Dendritic cell treated with granulocyte-macrophage colony-stimulating factor and Interleukin-4, amounts not matched to agents 40 ng/mL and 50 ng/mL, for 4 days (primary cell): Measurements from ENCODE around the gene SNRPD3.
"Not testable (repeated sequence)": the region's sequence is repeated elsewhere in the genome, so short reads cannot be mapped to it uniquely, and the experiment has no call there.

Experiments used
- H3K27ac Mint-ChIP-seq: one replicate; pipeline ENCODE4 v1.8.0; 2022; ENCODE audit warnings: mild to moderate bottlenecking, mixed read lengths
- H3K27me3 Mint-ChIP-seq: one replicate; pipeline ENCODE4 v1.8.0; 2022; ENCODE audit warnings: mild to moderate bottlenecking, mixed read lengths
- H3K36me3 Mint-ChIP-seq: one replicate; pipeline ENCODE4 v1.8.0; 2022; ENCODE audit warnings: low read depth, mixed read lengths
- H3K4me1 Mint-ChIP-seq: one replicate; pipeline ENCODE4 v1.8.0; 2022; ENCODE audit warnings: low read depth, mixed read lengths
- H3K4me3 Mint-ChIP-seq: one replicate; pipeline ENCODE4 v1.8.0; 2022; ENCODE audit warnings: mild to moderate bottlenecking, moderate library complexity, mixed read lengths
- H3K9me3 Mint-ChIP-seq: one replicate; pipeline ENCODE4 v1.8.0; 2022; ENCODE audit warnings: mixed read lengths
- intact Hi-C: fragments of 100-400 bp; cut with micrococcal nuclease; formaldehyde crosslinking; loops from one replicate; pipeline ENCODE4 v1.15.0; 2022

SNRPD3 gene

GRCh38 chr22:24543679-24544243 lies 12.0 kb upstream of the SNRPD3 start:
- Mint-ChIP-seq H3K27me3 (no peaks in the 10 kb centered on the region), H3K36me3 (peaks cover 100% of the 10 kb centered on the region), H3K4me3 (no peak overlapping the region), H3K9me3 (no peaks in the 10 kb centered on the region), H3K4me1 (peaks cover 29% of the 10 kb centered on the region), H3K27ac (no peak overlapping the region)
- intact Hi-C loops, result no loop called here

DNA sequence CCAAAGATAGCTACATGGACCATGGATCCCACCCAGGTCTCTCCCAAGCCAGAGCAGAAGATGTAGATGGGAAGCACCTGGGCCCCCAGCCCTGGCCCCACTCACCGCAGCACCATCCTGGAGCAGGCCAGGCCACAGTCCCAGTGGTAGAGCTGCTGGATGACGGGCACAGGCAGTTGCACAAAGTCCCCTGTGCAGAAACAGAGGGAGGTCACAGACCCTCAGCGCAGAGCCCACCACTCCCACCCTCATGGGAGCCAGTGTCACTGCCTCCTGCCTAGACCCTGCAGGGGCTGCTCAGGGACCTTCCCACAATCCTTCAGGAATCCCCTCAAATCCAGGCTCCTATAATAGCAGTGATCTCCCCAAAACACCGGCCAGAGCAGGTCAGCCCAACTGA lies 7.0 kb upstream of the SNRPD3 start:
- no peaks in the 10 kb centered on the region for H3K27me3 Mint-ChIP-seq
- H3K4me3 Mint-ChIP-seq, result no peak overlapping the region
- H3K4me1 Mint-ChIP-seq, result peaks cover 48% of the 10 kb centered on the region
- H3K36me3 Mint-ChIP-seq, result peaks cover 82% of the 10 kb centered on the region
- intact Hi-C loops, result no loop called here
- no peaks in the 10 kb centered on the region for H3K9me3 Mint-ChIP-seq
- H3K27ac Mint-ChIP-seq, result no peak overlapping the region

- Mint-ChIP-seq H3K27ac (peak overlapping the region; percentile 78), H3K9me3 (no peaks in the 10 kb centered on the region), H3K4me1 (peaks cover 47% of the 10 kb centered on the region), H3K4me3 (no peak overlapping the region), H3K27me3 (no peaks in the 10 kb centered on the region), H3K36me3 (peaks cover 75% of the 10 kb centered on the region)
- intact Hi-C loops, result no loop called here
Measured at GRCh38 chr22:24550028-24550901, 5.5 kb upstream of the SNRPD3 start.

- intact Hi-C loops, result no loop called here
- peak overlapping the region; percentile 78 for H3K27ac Mint-ChIP-seq
- peak overlapping the region; percentile 14 for H3K4me3 Mint-ChIP-seq
Measured at GRCh38 chr22:24550902-24551435, 4.8 kb upstream of the SNRPD3 start.

DNA sequence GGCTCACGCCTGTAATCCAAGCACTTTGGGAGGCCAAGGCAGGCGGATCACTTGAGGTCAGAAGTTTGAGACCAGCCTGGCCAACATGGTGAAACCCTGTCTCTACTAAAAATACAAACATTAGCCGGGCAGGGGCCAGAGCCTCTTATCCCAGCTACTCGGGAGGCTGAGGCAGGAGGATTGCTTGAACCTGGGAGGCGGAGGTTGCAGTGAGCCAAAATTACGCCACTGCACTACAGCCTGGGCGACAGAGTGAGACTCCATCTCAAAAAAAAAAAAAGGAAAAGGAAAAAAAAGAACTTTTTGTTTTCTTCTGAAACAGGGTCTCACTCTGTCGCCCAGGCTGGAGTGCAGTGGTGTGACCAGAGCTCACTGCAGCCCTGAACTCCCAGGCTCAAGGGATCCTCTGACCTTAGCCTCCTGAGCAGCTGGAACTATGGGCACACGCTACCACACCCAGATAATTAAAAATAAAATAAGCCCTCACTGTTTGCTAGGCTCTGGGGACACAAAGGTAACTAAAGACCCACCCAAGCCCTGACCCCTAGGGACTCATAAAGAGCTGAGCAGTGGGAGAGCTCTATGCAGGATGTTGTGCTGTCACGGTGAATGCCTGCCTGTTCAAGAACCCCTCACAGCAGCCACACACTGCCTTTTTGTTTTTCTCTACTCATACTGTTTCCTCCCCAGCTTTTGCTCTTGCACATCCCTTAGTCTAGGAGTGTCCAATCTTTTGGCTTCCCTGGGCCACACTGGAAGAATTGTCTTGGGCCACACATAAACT lies 3.1 kb upstream of the SNRPD3 start:
- H3K4me3 Mint-ChIP-seq, H3K27me3 Mint-ChIP-seq, intact Hi-C loops, H3K9me3 Mint-ChIP-seq: not testable (repeated sequence)
- Mint-ChIP-seq H3K4me1 (peaks cover 62% of the 10 kb centered on the region), H3K36me3 (peaks cover 69% of the 10 kb centered on the region), H3K27ac (peak overlapping the region; percentile 93)

More at GRCh38 chr22:24550902-24551435, 4.8 kb upstream of the SNRPD3 start:
- H3K27me3 Mint-ChIP-seq, result no peaks in the 10 kb centered on the region
- peaks cover 75% of the 10 kb centered on the region for H3K36me3 Mint-ChIP-seq
- peaks cover 47% of the 10 kb centered on the region for H3K4me1 Mint-ChIP-seq
- no peaks in the 10 kb centered on the region for H3K9me3 Mint-ChIP-seq

GRCh38 chr22:24553597-24554312 lies 2.0 kb upstream of the SNRPD3 start:
- H3K27ac Mint-ChIP-seq, result peak overlapping the region; percentile 93
- H3K9me3 Mint-ChIP-seq, result no peaks in the 10 kb centered on the region
- intact Hi-C loops, result no loop called here
- H3K4me3 Mint-ChIP-seq, result peak overlapping the region; percentile 94
- H3K36me3 Mint-ChIP-seq, result peaks cover 69% of the 10 kb centered on the region
- no peaks in the 10 kb centered on the region for H3K27me3 Mint-ChIP-seq
- peaks cover 71% of the 10 kb centered on the region for H3K4me1 Mint-ChIP-seq

- H3K9me3 Mint-ChIP-seq, result no peaks in the 10 kb centered on the region
- peak within 1 kb of the TSS; percentile 94 for H3K4me3 Mint-ChIP-seq
- H3K36me3 Mint-ChIP-seq, result peaks cover 69% of the 10 kb centered on the region
- H3K27me3 Mint-ChIP-seq, result no peaks in the 10 kb centered on the region
- peaks cover 69% of the 10 kb centered on the region for H3K4me1 Mint-ChIP-seq
- peak within 1 kb of the TSS; percentile 93 for H3K27ac Mint-ChIP-seq
- intact Hi-C loops, result no loop called here
Measured at GRCh38 chr22:24554313-24555164, 1.3 kb upstream of the SNRPD3 start, which contains the start of gene GUCD1. Gene GUCD1 (minus strand): TSS chr22:24555138. CDS start chr22:24554991, 147 bp downstream.

GRCh38 chr22:24559471-24559870 lies 3.7 kb downstream of the SNRPD3 start:
- no peaks in the 10 kb centered on the region for H3K27me3 Mint-ChIP-seq
- no peaks in the 10 kb centered on the region for H3K9me3 Mint-ChIP-seq
- no peak overlapping the region for H3K27ac Mint-ChIP-seq
- intact Hi-C loops, result no loop called here
- no peak overlapping the region for H3K4me3 Mint-ChIP-seq
- peaks cover 38% of the 10 kb centered on the region for H3K4me1 Mint-ChIP-seq
- H3K36me3 Mint-ChIP-seq, result peaks cover 71% of the 10 kb centered on the region

DNA sequence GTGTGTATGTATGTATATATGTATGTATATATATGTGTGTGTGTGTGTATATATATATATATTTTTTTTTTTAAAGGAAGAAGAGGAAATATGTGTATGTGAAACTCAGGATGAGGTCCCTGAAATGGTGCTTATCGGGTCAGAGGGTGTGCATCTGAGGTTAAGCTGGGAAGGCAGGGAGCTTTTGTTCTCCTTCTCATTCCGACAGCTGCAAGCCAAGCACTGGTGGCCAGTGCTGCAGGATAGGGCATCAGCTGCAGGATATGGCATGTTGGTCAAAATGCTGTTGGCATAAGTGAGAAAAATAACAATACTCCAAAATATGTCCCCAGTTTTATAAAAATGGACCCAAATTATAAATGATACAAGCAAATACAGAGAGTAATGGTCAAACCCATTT lies 7.4 kb downstream of the SNRPD3 start:
- no peak overlapping the region for H3K27ac Mint-ChIP-seq
- peaks cover 78% of the 10 kb centered on the region for H3K36me3 Mint-ChIP-seq
- H3K4me3 Mint-ChIP-seq, result no peak overlapping the region
- intact Hi-C loops, result no loop called here
- H3K4me1 Mint-ChIP-seq, result peaks cover 26% of the 10 kb centered on the region
- no peaks in the 10 kb centered on the region for H3K27me3 Mint-ChIP-seq
- H3K9me3 Mint-ChIP-seq, result no peaks in the 10 kb centered on the region

DNA sequence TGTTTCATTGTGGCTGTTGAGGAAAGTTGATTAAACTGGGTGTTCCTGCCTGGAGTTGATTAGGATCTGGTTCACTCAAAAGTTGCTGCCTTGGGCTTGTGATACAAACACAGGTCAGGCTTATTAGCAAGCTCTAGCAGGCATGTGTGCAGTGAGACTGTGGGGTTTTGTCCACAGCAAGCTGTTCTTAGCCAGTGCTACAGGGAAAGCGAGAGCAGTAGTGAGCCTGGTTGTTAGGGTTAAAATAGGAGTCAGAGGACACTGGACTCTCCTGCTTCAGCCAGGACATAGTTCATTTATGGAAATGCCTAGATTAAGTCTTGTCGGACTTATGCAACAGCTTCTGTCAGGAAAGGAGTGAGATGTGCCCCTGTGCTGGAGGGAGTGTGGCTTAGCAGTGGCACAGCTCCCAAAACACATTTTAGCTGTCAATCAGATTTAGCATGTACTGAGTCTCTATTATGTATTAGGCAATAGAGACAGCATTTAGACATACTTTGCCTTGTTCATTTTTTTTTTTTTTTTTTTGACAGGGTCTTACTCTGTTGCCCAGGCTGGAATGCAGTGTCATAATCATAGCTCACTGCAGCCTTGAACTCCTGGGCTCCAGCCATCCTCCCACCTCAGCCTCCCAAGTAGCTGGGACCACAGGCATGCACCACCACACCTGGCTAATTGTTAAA lies 8.7 kb downstream of the SNRPD3 start:
- Mint-ChIP-seq H3K27me3 (no peaks in the 10 kb centered on the region), H3K36me3 (peaks cover 75% of the 10 kb centered on the region), H3K4me1 (peaks cover 18% of the 10 kb centered on the region), H3K9me3 (no peaks in the 10 kb centered on the region), H3K4me3 (no peak overlapping the region), H3K27ac (no peak overlapping the region)
- intact Hi-C loops, result no loop called here

- Mint-ChIP-seq H3K4me1 (peaks cover 18% of the 10 kb centered on the region), H3K27me3 (no peaks in the 10 kb centered on the region), H3K36me3 (peaks cover 78% of the 10 kb centered on the region), H3K27ac (no peak overlapping the region), H3K9me3 (no peaks in the 10 kb centered on the region), H3K4me3 (no peak overlapping the region)
- intact Hi-C loops, result no loop called here
Measured at GRCh38 chr22:24565077-24565476, 9.3 kb downstream of the SNRPD3 start.

DNA sequence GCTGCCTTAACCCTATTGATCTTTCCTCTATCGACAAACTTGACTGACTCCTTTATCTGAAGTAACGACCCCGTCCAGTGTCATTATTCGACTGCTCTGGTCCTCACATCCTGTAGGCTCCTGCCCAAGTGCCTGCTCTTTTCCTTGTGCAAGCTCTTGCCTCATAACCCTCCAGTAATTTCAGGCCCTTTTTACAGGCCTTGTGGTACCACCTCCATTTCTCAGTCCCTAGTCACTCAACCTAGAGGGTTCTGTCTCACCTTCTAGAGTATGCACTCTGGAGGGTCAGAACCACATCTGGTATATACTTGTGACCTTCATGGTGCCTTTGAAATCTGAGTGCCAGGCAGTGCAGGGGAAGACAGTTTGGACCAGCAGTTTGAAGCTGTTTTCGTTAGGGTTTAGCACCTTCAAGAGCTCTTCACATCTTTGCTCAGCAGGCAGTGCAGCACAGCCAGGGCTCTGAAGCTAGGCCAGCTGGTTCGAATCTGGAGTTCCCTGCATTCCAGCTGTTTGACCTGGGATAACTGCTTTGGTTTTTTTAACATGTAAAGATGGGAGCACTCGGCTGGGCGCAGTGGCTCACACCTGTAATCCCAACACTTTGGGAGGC lies 11.2 kb downstream of the SNRPD3 start:
- H3K9me3 Mint-ChIP-seq, result no peaks in the 10 kb centered on the region
- peaks cover 86% of the 10 kb centered on the region for H3K36me3 Mint-ChIP-seq
- H3K4me3 Mint-ChIP-seq, result no peak overlapping the region
- intact Hi-C loops, result no loop called here
- H3K4me1 Mint-ChIP-seq, result peaks cover 18% of the 10 kb centered on the region
- H3K27me3 Mint-ChIP-seq, result no peaks in the 10 kb centered on the region
- no peak overlapping the region for H3K27ac Mint-ChIP-seq
